ENCODE results near the gene P2RY2. TPM values are rescaled to one million over a fixed set of nuclear protein-coding genes. Genes with fewer than 3 reads are reported as not detected.

Gene P2RY2
- total RNA-seq, 6 donors from 2014 or later, result 7.8 to 15.0 (median 11.7) TPM

DNA sequence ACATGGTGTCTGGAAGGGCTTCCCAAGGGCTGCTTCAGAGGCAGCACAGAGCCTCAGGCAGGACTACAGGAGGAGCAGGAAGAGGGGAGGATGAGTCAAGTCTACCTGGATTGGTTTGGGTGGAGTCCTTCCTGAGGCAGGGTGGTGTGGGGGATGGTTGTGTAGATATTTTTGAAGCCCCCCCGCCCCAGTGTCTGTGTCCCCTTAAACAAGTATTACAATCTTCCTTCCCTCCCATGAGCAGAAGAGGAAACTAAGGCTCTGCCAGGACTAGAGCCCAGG lies 41.3 kb upstream of the P2RY2 start:
- no peaks in the 10 kb centered on the region for H3K27me3 ChIP-seq
- H3K27ac ChIP-seq, result peak overlapping the region; percentile 64 to 78 (median 70)
- H3K36me3 ChIP-seq, result no peaks in the 10 kb centered on the region
- DNase-seq (no peak), ATAC-seq (ENCODE audit: low FRiP score in 2 of 2) (no peak)
- H3K4me3 ChIP-seq, result no peak overlapping the region
- 92 to 100% methylated on average over 1 of the region's 1 CpG for WGBS, 2 donors
- no peaks in the 10 kb centered on the region for H3K9me3 ChIP-seq
- TF ChIP-seq EP300 (IDR thresholded peaks at IDR 0.05) (no peak), POLR2A (IDR thresholded peaks at IDR 0.05) (no peak), CTCF (IDR thresholded peaks at IDR 0.05) (no peak), POLR2AphosphoS5 (IDR thresholded peaks at IDR 0.05) (no peak)
- H3K4me1 ChIP-seq, result peaks cover 18 to 37% (median 25%) of the 10 kb centered on the region in 4 donors

DNA sequence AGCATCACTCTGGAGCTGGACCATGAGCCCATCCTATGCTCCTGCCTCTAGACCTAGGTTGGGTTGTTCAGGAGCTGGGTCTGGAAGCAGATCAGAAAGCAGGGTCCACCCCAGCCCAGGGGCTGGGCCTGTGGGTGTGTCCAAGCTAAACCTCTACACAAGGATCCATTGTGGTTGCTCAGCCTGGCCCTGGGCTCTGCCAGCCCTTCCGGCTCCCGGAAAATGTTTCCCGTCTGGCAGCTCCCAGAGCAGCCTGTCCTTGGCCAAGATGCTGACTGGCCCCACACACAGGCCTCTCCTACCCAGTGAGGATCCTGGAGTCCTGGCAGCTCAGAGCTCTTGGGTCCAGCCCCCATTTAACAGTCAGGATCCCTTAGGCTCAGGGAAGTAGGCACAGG lies 40.7 kb upstream of the P2RY2 start:
- H3K9me3 ChIP-seq, result no peaks in the 10 kb centered on the region
- no peaks in the 10 kb centered on the region for H3K36me3 ChIP-seq
- H3K4me3 ChIP-seq, result no peak overlapping the region
- H3K27me3 ChIP-seq, result no peaks in the 10 kb centered on the region
- H3K27ac ChIP-seq, result peak overlapping the region; percentile 64 to 78 (median 70)
- 40 to 64% methylated on average over 3 of the region's 3 CpGs for WGBS, 2 donors
- H3K4me1 ChIP-seq, result peaks cover 18 to 37% (median 25%) of the 10 kb centered on the region in 4 donors
- peak in 1 of 2 donors; percentile 46 for DNase-seq
- peak; percentile 16 to 26 for ATAC-seq (ENCODE audit: low FRiP score in 2 of 2)
- TF ChIP-seq POLR2A (IDR thresholded peaks at IDR 0.05) (no peak), EP300 (IDR thresholded peaks at IDR 0.05) (no peak), POLR2AphosphoS5 (IDR thresholded peaks at IDR 0.05) (no peak), CTCF (IDR thresholded peaks at IDR 0.05) (no peak)

- DNase-seq (peak in 1 of 2 donors; percentile 88), ATAC-seq (ENCODE audit: low FRiP score in 2 of 2) (peak; percentile 92 to 93)
- no peak for TF ChIP-seq POLR2A (IDR thresholded peaks at IDR 0.05)
- peak; percentile 79 to 93 (median 91) for TF ChIP-seq CTCF (IDR thresholded peaks at IDR 0.05)
- no peak for TF ChIP-seq EP300 (IDR thresholded peaks at IDR 0.05)
- TF ChIP-seq POLR2AphosphoS5 (IDR thresholded peaks at IDR 0.05), result peak; percentile 30 to 32
- Histone ChIP-seq H3K36me3 (no peaks in the 10 kb centered on the region), H3K9me3 (no peaks in the 10 kb centered on the region), H3K4me3 (no peak overlapping the region), H3K27ac (peak overlapping the region; percentile 64 to 78 (median 70)), H3K4me1 (peaks cover 18 to 37% (median 25%) of the 10 kb centered on the region in 4 donors), H3K27me3 (no peaks in the 10 kb centered on the region)
- 32 to 34% methylated on average over 9 to 15 of the region's 15 CpGs for WGBS, 2 donors
These were observed 40.1 kb upstream of the P2RY2 start for GRCh38 chr11:73177778-73178539.

GRCh38 chr11:73178681-73179080 lies 39.4 kb upstream of the P2RY2 start:
- TF ChIP-seq CTCF (IDR thresholded peaks at IDR 0.05) (no peak), POLR2A (IDR thresholded peaks at IDR 0.05) (no peak), POLR2AphosphoS5 (IDR thresholded peaks at IDR 0.05) (no peak), EP300 (IDR thresholded peaks at IDR 0.05) (no peak)
- Histone ChIP-seq H3K4me3 (no peak overlapping the region), H3K36me3 (no peaks in the 10 kb centered on the region), H3K4me1 (peaks cover 18 to 35% (median 23%) of the 10 kb centered on the region in 4 donors), H3K27ac (no peak overlapping the region), H3K27me3 (no peaks in the 10 kb centered on the region), H3K9me3 (no peaks in the 10 kb centered on the region)
- WGBS, 2 donors, result 87 to 90% methylated on average over 4 of the region's 4 CpGs
- DNase-seq (no peak), ATAC-seq (ENCODE audit: low FRiP score in 2 of 2) (no peak)
